ENCODE measurements around the gene GABARAP.

The GABARAP gene

DNA sequence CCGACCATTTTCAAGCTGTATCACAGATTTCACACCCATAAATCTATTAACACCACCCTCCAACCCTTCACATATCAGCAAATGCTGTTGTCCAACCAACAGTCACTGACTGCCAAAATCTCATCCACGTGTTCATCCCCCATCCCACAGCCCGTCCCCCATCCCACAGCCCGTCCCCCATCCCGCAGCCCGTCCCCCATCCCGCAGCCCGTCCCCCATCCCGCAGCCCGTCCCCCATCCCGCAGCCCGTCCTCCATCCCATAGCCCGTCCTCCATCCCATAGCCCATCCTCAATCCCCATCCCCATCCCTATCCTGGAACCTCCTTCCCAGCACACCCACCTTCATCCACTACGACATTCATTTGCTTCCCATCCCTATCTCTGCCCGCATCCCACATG is 36.7 kb downstream of the GABARAP start:
- Histone ChIP-seq H2BK15ac (replicated peaks; ENCODE audit: low read depth) (no peak overlapping the region), H2BK120ac (ENCODE audit: low read depth, low read length) (no peak overlapping the region), H3K18ac (ENCODE audit: low read length) (no peak overlapping the region), H2BK5ac (ENCODE audit: low read length) (no peak overlapping the region), H4K5ac (ENCODE audit: low read length) (no peak overlapping the region), H2AK5ac (ENCODE audit: low read length) (no peak overlapping the region), H3K27me3 (ENCODE audit: insufficient read depth, low read length, poor library complexity) (no peaks in the 10 kb centered on the region), H3K36me3 (ENCODE audit: control insufficient read depth, insufficient read depth, low read length) (peaks cover 3% of the 10 kb centered on the region), H3K79me1 (ENCODE audit: low read length) (peaks cover 12% of the 10 kb centered on the region), H3K4me3 (ENCODE audit: low read length) (peak overlapping the region; percentile 28), H3K79me2 (ENCODE audit: control insufficient read depth, insufficient read depth, low read length) (no peaks in the 10 kb centered on the region), H4K8ac (ENCODE audit: low read depth, low read length) (no peak overlapping the region), H3K27ac (ENCODE audit: low read depth, low read length) (no peak overlapping the region), H3K23ac (ENCODE audit: low read length) (no peak overlapping the region), H3K4ac (ENCODE audit: low read depth, low read length) (no peak overlapping the region), H3K9ac (ENCODE audit: low read length) (peak overlapping the region; percentile 65), H3K4me1 (ENCODE audit: control insufficient read depth, low read depth, low read length) (peaks cover 14% of the 10 kb centered on the region), H3K56ac (ENCODE audit: low read length) (peak overlapping the region; percentile 73), H3K4me2 (ENCODE audit: low read length) (peak overlapping the region; percentile 65)
- WGBS (ENCODE audit: extremely low coverage, insufficient coverage, low lambda C conversion rate), result 100% methylated on average over 1 of the region's 15 CpGs
- DNase-seq, result no peak

DNA sequence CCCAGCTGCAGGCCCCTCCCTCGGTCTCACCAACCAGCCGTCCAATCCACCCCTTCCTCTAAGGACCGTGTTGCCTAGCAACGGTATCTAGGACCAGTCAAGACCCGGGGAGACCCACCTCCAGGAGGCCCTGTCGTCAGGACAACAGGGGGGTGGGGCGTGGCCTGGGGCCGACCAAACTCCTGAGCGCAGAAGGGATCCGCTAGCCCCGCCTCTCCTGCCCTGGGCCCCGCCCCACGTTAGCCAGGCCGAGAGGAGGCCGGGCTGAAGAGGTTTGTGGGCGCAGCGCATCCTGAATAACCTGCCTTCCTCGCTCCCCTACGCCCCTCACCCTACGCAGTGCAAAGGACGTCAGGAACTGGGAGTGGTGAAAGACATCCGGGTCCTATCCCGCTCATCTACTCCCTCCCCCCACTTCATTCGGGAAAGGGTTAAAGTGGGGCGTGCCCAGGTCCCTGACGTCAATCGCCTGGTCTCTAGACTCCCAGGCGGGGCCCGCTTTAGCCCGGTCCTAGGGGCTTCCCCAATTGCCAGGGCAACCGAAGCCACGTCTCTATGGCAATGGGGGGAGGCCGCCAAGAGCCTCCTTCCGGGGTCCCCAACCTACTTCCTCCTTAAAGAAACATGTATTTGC is 37.3 kb downstream of the GABARAP start:
- H3K4ac ChIP-seq (ENCODE audit: low read depth, low read length), result no peak overlapping the region
- peak; percentile 98 for DNase-seq
- H2BK15ac ChIP-seq (replicated peaks; ENCODE audit: low read depth), result no peak overlapping the region
- no peak overlapping the region for H4K5ac ChIP-seq (ENCODE audit: low read length)
- no peak overlapping the region for H3K23ac ChIP-seq (ENCODE audit: low read length)
- no peak overlapping the region for H3K18ac ChIP-seq (ENCODE audit: low read length)
- WGBS (ENCODE audit: extremely low coverage, insufficient coverage, low lambda C conversion rate), result no CpG with 5 or more reads among the region's 34 CpGs
- H3K27ac ChIP-seq (ENCODE audit: low read depth, low read length), result peak overlapping the region; percentile 69
- no peak overlapping the region for H2AK5ac ChIP-seq (ENCODE audit: low read length)
- H3K79me2 ChIP-seq (ENCODE audit: control insufficient read depth, insufficient read depth, low read length), result no peaks in the 10 kb centered on the region
- H3K4me2 ChIP-seq (ENCODE audit: low read length), result peak overlapping the region; percentile 65
- H2BK120ac ChIP-seq (ENCODE audit: low read depth, low read length), result no peak overlapping the region
- no peaks in the 10 kb centered on the region for H3K27me3 ChIP-seq (ENCODE audit: insufficient read depth, low read length, poor library complexity)
- H3K56ac ChIP-seq (ENCODE audit: low read length), result peak overlapping the region; percentile 84
- H2BK5ac ChIP-seq (ENCODE audit: low read length), result no peak overlapping the region
- peak overlapping the region; percentile 73 for H3K4me3 ChIP-seq (ENCODE audit: low read length)
- peak overlapping the region; percentile 65 for H3K9ac ChIP-seq (ENCODE audit: low read length)
- H4K8ac ChIP-seq (ENCODE audit: low read depth, low read length), result no peak overlapping the region
- peaks cover 12% of the 10 kb centered on the region for H3K79me1 ChIP-seq (ENCODE audit: low read length)
- peaks cover 3% of the 10 kb centered on the region for H3K36me3 ChIP-seq (ENCODE audit: control insufficient read depth, insufficient read depth, low read length)
- peaks cover 14% of the 10 kb centered on the region for H3K4me1 ChIP-seq (ENCODE audit: control insufficient read depth, low read depth, low read length)

DNA sequence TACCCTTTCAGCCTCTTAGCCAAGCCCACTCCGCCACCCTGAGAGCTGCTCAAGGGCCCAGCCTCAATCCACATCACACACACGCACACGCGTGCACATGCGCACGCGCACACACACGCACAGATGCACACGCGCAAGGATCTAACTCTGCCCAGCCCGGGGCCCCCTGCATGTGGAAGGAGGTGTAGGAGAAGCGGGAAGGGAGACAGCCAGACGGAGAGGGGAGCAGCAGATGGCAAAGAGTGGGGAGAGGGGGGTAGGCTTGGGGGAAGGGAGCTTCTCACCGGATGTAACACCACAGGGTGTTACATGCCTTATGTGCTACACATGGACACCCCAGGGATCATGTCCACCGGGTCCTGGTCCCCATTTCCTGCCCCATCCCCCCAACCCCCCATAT is 37.9 kb downstream of the GABARAP start:
- Histone ChIP-seq H2BK120ac (ENCODE audit: low read depth, low read length) (no peak overlapping the region), H3K56ac (ENCODE audit: low read length) (no peak overlapping the region), H4K5ac (ENCODE audit: low read length) (no peak overlapping the region), H3K4me2 (ENCODE audit: low read length) (no peak overlapping the region), H3K23ac (ENCODE audit: low read length) (no peak overlapping the region), H3K27me3 (ENCODE audit: insufficient read depth, low read length, poor library complexity) (no peaks in the 10 kb centered on the region), H3K79me1 (ENCODE audit: low read length) (peaks cover 12% of the 10 kb centered on the region), H3K9ac (ENCODE audit: low read length) (no peak overlapping the region), H2AK5ac (ENCODE audit: low read length) (no peak overlapping the region), H3K4me1 (ENCODE audit: control insufficient read depth, low read depth, low read length) (peaks cover 14% of the 10 kb centered on the region), H2BK5ac (ENCODE audit: low read length) (no peak overlapping the region), H3K18ac (ENCODE audit: low read length) (no peak overlapping the region), H3K27ac (ENCODE audit: low read depth, low read length) (no peak overlapping the region), H3K36me3 (ENCODE audit: control insufficient read depth, insufficient read depth, low read length) (peaks cover 3% of the 10 kb centered on the region), H3K4me3 (ENCODE audit: low read length) (no peak overlapping the region), H4K8ac (ENCODE audit: low read depth, low read length) (no peak overlapping the region), H2BK15ac (replicated peaks; ENCODE audit: low read depth) (no peak overlapping the region), H3K4ac (ENCODE audit: low read depth, low read length) (no peak overlapping the region), H3K79me2 (ENCODE audit: control insufficient read depth, insufficient read depth, low read length) (no peaks in the 10 kb centered on the region)
- DNase-seq, result no peak
- WGBS (ENCODE audit: extremely low coverage, insufficient coverage, low lambda C conversion rate), result no CpG with 5 or more reads among the region's 15 CpGs

DNA sequence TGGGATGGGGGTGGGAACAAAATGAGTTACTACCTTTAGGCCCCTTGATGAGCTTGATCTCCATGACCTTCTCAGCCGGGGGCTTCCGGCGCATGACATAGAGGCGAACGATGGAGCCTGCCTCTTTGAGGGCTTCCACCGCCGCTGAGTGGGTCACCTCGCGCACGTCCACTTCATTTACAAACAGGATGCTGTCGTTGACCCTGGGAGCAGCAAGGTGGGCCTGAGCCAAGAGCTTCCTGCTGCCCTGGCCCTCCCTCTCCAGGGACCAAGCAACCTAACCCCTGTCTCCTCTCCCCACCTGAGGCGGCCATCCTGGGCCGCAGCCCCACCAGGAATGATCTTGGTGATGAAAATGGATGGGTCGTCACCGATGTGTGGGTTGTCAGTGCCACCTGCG is 38.9 kb downstream of the GABARAP start:
- Histone ChIP-seq H3K4ac (ENCODE audit: low read depth, low read length) (no peak overlapping the region), H3K18ac (ENCODE audit: low read length) (no peak overlapping the region), H3K4me2 (ENCODE audit: low read length) (no peak overlapping the region), H3K9ac (ENCODE audit: low read length) (no peak overlapping the region), H2BK5ac (ENCODE audit: low read length) (no peak overlapping the region), H2AK5ac (ENCODE audit: low read length) (no peak overlapping the region), H3K27me3 (ENCODE audit: insufficient read depth, low read length, poor library complexity) (no peaks in the 10 kb centered on the region), H4K5ac (ENCODE audit: low read length) (no peak overlapping the region), H3K79me2 (ENCODE audit: control insufficient read depth, insufficient read depth, low read length) (no peaks in the 10 kb centered on the region), H3K4me1 (ENCODE audit: control insufficient read depth, low read depth, low read length) (peaks cover 5% of the 10 kb centered on the region), H3K79me1 (ENCODE audit: low read length) (peaks cover 6% of the 10 kb centered on the region), H4K8ac (ENCODE audit: low read depth, low read length) (no peak overlapping the region), H3K36me3 (ENCODE audit: control insufficient read depth, insufficient read depth, low read length) (peaks cover 3% of the 10 kb centered on the region), H3K4me3 (ENCODE audit: low read length) (no peak overlapping the region), H3K56ac (ENCODE audit: low read length) (no peak overlapping the region), H2BK120ac (ENCODE audit: low read depth, low read length) (no peak overlapping the region), H2BK15ac (replicated peaks; ENCODE audit: low read depth) (no peak overlapping the region), H3K23ac (ENCODE audit: low read length) (no peak overlapping the region), H3K27ac (ENCODE audit: low read depth, low read length) (no peak overlapping the region)
- DNase-seq, result no peak
- WGBS (ENCODE audit: extremely low coverage, insufficient coverage, low lambda C conversion rate), result no CpG with 5 or more reads among the region's 16 CpGs

DNA sequence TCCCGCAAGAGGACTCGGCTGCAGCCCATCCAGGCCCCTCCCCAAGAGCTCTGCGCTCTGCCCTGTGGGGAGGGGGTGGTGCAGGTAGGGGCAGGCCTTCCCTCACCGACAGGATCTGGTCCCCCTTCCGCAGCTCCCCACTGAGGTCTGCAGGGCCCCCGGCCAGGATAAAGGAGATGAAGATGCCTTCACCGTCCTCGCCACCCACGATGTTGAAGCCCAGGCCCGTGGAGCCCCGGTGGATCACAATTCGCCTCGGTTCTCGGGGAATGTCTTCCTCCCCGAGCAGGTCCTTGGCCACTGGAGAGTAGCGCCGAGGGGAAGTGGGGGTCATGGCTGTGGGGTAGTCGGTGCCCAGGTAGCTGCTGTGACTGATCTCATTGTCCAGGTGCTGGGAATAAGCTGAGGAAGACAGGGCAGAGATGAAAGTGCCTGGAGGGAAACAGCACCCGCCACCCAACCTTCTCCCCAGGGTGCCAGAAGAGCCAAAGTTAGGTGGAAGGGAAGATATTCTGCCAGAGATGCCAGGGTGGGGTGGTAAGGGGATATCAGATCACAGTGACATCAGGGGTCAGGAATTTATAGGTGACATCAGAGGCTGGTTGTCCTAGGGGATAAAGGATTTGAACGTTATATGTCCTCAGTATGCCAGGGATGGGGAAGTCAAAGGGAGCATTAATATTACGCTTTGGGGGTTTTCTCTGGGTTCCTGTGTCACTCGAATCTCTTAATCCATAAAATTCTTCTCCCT is 45.4 kb downstream of the GABARAP start:
- Histone ChIP-seq H4K8ac (ENCODE audit: low read depth, low read length) (no peak overlapping the region), H3K79me2 (ENCODE audit: control insufficient read depth, insufficient read depth, low read length) (no peaks in the 10 kb centered on the region), H2AK5ac (ENCODE audit: low read length) (no peak overlapping the region), H3K4ac (ENCODE audit: low read depth, low read length) (no peak overlapping the region), H3K4me1 (ENCODE audit: control insufficient read depth, low read depth, low read length) (no peaks in the 10 kb centered on the region), H2BK15ac (replicated peaks; ENCODE audit: low read depth) (no peak overlapping the region), H4K5ac (ENCODE audit: low read length) (no peak overlapping the region), H3K4me2 (ENCODE audit: low read length) (no peak overlapping the region), H3K23ac (ENCODE audit: low read length) (no peak overlapping the region), H3K4me3 (ENCODE audit: low read length) (no peak overlapping the region), H3K79me1 (ENCODE audit: low read length) (no peaks in the 10 kb centered on the region), H3K56ac (ENCODE audit: low read length) (no peak overlapping the region), H3K9ac (ENCODE audit: low read length) (no peak overlapping the region), H3K18ac (ENCODE audit: low read length) (no peak overlapping the region), H3K27me3 (ENCODE audit: insufficient read depth, low read length, poor library complexity) (no peaks in the 10 kb centered on the region), H3K27ac (ENCODE audit: low read depth, low read length) (no peak overlapping the region), H3K36me3 (ENCODE audit: control insufficient read depth, insufficient read depth, low read length) (peaks cover 8% of the 10 kb centered on the region), H2BK120ac (ENCODE audit: low read depth, low read length) (no peak overlapping the region), H2BK5ac (ENCODE audit: low read length) (no peak overlapping the region)
- no peak for DNase-seq
- WGBS (ENCODE audit: extremely low coverage, insufficient coverage, low lambda C conversion rate), result no CpG with 5 or more reads among the region's 22 CpGs
